Ishikawa (cell line): Measurements from ENCODE around the gene FOXP1.

Experiments
- EP300 ChIP-seq: IDR thresholded peaks from 2 replicates; pipeline ENCODE4 v1.6.1; 2012; ENCODE audit warnings: borderline replicate concordance
- MAX ChIP-seq: IDR thresholded peaks from 2 replicates; pipeline ENCODE4 v1.6.1; 2012
- NFIC ChIP-seq: IDR thresholded peaks from 2 replicates; pipeline ENCODE4 v1.6.1; 2012
- TAF1 ChIP-seq: IDR thresholded peaks from 2 replicates; pipeline ENCODE4 v1.6.1; 2012; ENCODE audit warnings: low read depth, mild to moderate bottlenecking
- ZBTB7A ChIP-seq: IDR thresholded peaks from 2 replicates; pipeline ENCODE4 v1.6.1; 2012; ENCODE audit warnings: low read depth

- TF ChIP-seq NFIC (no peak), EP300 (no peak), TAF1 (no peak), ZBTB7A (no peak), MAX (no peak)
Observed at GRCh38 chr3:71358243-71358642, 225.3 kb downstream of the FOXP1 start.
